Breast epithelium (tissue), 4 donors: ENCODE measurements around the gene LANCL3. TPM values are rescaled to one million over a fixed set of nuclear protein-coding genes. Genes with fewer than 3 reads are reported as not detected.

Source experiments
- DNase-seq, 2 donors: peaks; one replicate each; pipeline ENCODE4 v3.0.0-alpha.2; 2019; ENCODE audit warnings: low spot score in 2 of 2
- H3K27ac ChIP-seq, 2 donors: fragments of 200-600 bp; sonication (generic) in 1 of 2; one replicate each; pipeline ENCODE4 v1.5.1; 2016 to 2019; ENCODE audit warnings: mild to moderate bottlenecking in 1 of 2
- H3K27me3 ChIP-seq, 2 donors: fragments of 200-600 bp; sonication (generic) in 1 of 2; one replicate each; pipeline versions ENCODE4 v1.5.1 to v1.6.0; 2017 to 2019; ENCODE audit warnings: control low read depth in 1 of 2, mild to moderate bottlenecking in 1 of 2
- H3K36me3 ChIP-seq: fragments of 200-600 bp; one replicate; pipeline ENCODE4 v1.5.1; 2019
- H3K4me1 ChIP-seq, 2 donors: fragments of 200-600 bp; sonication (generic); one replicate each; pipeline ENCODE4 v1.5.1; 2016 to 2019; ENCODE audit warnings: control low read depth in 1 of 2
- H3K4me3 ChIP-seq, 3 donors: fragments of 200-600 bp; sonication (generic); 1 replicate in 2 of 3; 2 replicates in 1 of 3; pipeline ENCODE4 v1.5.1; 2016 to 2019; ENCODE audit warnings: mild to moderate bottlenecking in 3 of 3, moderate library complexity in 2 of 3
- H3K9me3 ChIP-seq, 2 donors: fragments of 200-600 bp; sonication (generic) in 1 of 2; one replicate each; pipeline ENCODE4 v1.5.1; 2016 to 2019; ENCODE audit warnings: control low read depth in 1 of 2
- POLR2A ChIP-seq: fragments of 450-650 bp; IDR thresholded peaks from one replicate; pipeline ENCODE4 v1.6.1; 2016; ENCODE audit warnings: antibody characterized with exemption, mild to moderate bottlenecking, moderate library complexity
- POLR2AphosphoS5 ChIP-seq, 3 donors: sonication (generic); formaldehyde crosslinking; IDR thresholded peaks; one replicate each; pipeline ENCODE4 v1.6.1; 2017; ENCODE audit warnings: antibody characterized with exemption in 3 of 3
- intact Hi-C: fragments of 100-400 bp; cut with DNase I; formaldehyde crosslinking; loops from one replicate; pipeline ENCODE4 v1.15.1; 2023; ENCODE audit warnings: low total_unique reads
- total RNA-seq, 3 donors: library from RNA; depleted of rRNA; stranded (reverse); fragments of >200 nt; gene quantifications; one replicate each; pipeline ENCODE4 v1.1.0, GENCODE V29; 2016
- TF ChIP-seq, protein P1 (sequence below), 3 donors: fragments of 450-650 bp; IDR thresholded peaks; one replicate each; pipeline ENCODE4 v1.5.1; 2016 to 2017; ENCODE audit warnings: antibody characterized with exemption in 3 of 3, mild to moderate bottlenecking in 3 of 3, moderate library complexity in 3 of 3

The LANCL3 gene
- total RNA-seq, 3 donors from 2014 or later: 0.16 to 0.59 (median 0.33) TPM

DNA sequence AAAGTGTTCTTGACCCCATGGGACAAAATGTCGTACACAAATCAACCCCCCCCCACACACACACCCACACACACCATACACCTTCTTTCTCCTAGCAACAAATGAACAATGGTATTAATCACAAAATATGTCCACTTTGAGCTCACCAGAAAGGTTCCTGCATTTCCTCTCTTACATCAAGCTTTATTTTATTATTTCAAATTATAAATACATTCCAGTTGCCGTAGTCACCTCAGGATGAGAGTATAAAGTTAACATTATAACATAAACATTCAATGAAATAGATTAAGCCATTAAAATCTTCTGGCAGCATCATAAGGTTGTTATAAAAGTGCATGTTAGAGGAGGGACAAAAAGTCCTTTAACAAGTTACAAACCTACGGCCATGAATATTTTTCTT is 121.5 kb downstream of the LANCL3 start:
- Histone ChIP-seq H3K9me3 (no peaks in the 10 kb centered on the region), H3K4me3 (no peak overlapping the region), H3K27me3 (peaks cover 0 to 36% of the 10 kb centered on the region in 2 donors), H3K4me1 (no peaks in the 10 kb centered on the region), H3K36me3 (no peaks in the 10 kb centered on the region), H3K27ac (no peak overlapping the region)
- intact Hi-C loops: no loop called here
- DNase-seq: no peak
- TF ChIP-seq POLR2AphosphoS5 (IDR thresholded peaks at IDR 0.05): no peak
- TF ChIP-seq POLR2A: no peak
- TF ChIP-seq, protein P1, sequence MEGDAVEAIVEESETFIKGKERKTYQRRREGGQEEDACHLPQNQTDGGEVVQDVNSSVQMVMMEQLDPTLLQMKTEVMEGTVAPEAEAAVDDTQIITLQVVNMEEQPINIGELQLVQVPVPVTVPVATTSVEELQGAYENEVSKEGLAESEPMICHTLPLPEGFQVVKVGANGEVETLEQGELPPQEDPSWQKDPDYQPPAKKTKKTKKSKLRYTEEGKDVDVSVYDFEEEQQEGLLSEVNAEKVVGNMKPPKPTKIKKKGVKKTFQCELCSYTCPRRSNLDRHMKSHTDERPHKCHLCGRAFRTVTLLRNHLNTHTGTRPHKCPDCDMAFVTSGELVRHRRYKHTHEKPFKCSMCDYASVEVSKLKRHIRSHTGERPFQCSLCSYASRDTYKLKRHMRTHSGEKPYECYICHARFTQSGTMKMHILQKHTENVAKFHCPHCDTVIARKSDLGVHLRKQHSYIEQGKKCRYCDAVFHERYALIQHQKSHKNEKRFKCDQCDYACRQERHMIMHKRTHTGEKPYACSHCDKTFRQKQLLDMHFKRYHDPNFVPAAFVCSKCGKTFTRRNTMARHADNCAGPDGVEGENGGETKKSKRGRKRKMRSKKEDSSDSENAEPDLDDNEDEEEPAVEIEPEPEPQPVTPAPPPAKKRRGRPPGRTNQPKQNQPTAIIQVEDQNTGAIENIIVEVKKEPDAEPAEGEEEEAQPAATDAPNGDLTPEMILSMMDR (IDR thresholded peaks at IDR 0.05): no peak

GRCh38 chrX:37697169-37697760 is 125.8 kb downstream of the LANCL3 start:
- Histone ChIP-seq H3K36me3 (no peaks in the 10 kb centered on the region), H3K27ac (no peak overlapping the region), H3K4me1 (no peaks in the 10 kb centered on the region), H3K9me3 (no peaks in the 10 kb centered on the region), H3K27me3 (peaks cover 0 to 44% of the 10 kb centered on the region in 2 donors), H3K4me3 (no peak overlapping the region)
- intact Hi-C loops: no loop called here
- no peak for DNase-seq
- no peak for TF ChIP-seq POLR2A
- TF ChIP-seq, protein P1 (IDR thresholded peaks at IDR 0.05): no peak
- TF ChIP-seq POLR2AphosphoS5 (IDR thresholded peaks at IDR 0.05): no peak

DNA sequence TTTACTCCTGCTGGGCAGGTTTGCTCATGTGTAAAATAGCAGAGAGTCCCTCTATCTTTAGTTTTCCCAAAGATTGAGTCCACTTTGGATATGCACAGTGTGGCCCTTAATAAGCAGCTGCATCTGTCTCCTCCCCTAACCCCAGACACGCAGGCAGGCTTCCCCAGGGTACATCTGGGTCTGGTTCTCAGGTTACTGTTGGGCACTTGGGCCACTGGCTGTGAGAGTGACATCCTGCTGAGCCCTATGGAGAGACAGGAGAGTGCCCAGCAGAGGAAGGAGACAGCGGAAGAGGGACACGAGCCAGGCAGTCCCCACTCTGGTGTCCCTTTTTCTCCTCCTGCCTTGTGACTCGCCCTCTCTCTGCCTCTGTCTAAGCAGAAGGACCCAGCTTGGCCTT is 130.1 kb downstream of the LANCL3 start:
- intact Hi-C loops: no loop called here
- H3K4me3 ChIP-seq: no peak overlapping the region
- H3K36me3 ChIP-seq: no peaks in the 10 kb centered on the region
- H3K4me1 ChIP-seq: no peaks in the 10 kb centered on the region
- no peak for TF ChIP-seq POLR2A
- TF ChIP-seq, protein P1 (IDR thresholded peaks at IDR 0.05): no peak
- TF ChIP-seq POLR2AphosphoS5 (IDR thresholded peaks at IDR 0.05): no peak
- no peak overlapping the region for H3K27ac ChIP-seq
- H3K9me3 ChIP-seq: no peaks in the 10 kb centered on the region
- no peak for DNase-seq
- H3K27me3 ChIP-seq: peaks cover 0 to 26% of the 10 kb centered on the region in 2 donors

DNA sequence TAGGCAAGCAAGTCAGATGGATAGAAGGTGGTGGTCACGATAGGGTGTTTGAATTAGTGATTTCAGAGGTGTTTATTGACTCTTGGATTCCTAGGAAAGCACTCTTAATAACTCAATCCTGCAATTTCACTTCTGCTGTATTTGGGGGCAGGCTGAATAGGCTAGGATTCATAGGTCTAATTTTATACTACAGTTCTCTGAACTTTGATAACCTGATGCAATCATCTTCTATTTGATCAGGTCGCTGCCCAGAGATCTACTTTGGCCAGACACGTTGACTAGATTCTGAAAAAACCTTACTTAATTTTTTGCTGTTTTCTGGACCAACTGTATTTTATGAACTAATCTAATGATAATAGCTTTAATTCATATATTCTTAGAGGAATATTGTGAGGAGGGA is 140.5 kb downstream of the LANCL3 start:
- no peaks in the 10 kb centered on the region for H3K4me1 ChIP-seq
- intact Hi-C loops: no loop called here
- DNase-seq: no peak
- no peaks in the 10 kb centered on the region for H3K9me3 ChIP-seq
- TF ChIP-seq POLR2AphosphoS5 (IDR thresholded peaks at IDR 0.05): no peak
- no peak for TF ChIP-seq POLR2A
- TF ChIP-seq, protein P1 (IDR thresholded peaks at IDR 0.05): no peak
- H3K27me3 ChIP-seq: peaks cover 0 to 26% of the 10 kb centered on the region in 2 donors
- no peak overlapping the region for H3K27ac ChIP-seq
- no peaks in the 10 kb centered on the region for H3K36me3 ChIP-seq
- H3K4me3 ChIP-seq: no peak overlapping the region

GRCh38 chrX:37712458-37712857 is 141.0 kb downstream of the LANCL3 start:
- DNase-seq: no peak
- H3K27ac ChIP-seq: no peak overlapping the region
- H3K4me1 ChIP-seq: no peaks in the 10 kb centered on the region
- no peaks in the 10 kb centered on the region for H3K36me3 ChIP-seq
- TF ChIP-seq POLR2A (no peak), POLR2AphosphoS5 (IDR thresholded peaks at IDR 0.05) (no peak)
- TF ChIP-seq, protein P1 (IDR thresholded peaks at IDR 0.05): no peak
- H3K9me3 ChIP-seq: no peaks in the 10 kb centered on the region
- intact Hi-C loops: no loop called here
- peaks cover 0 to 26% of the 10 kb centered on the region in 2 donors for H3K27me3 ChIP-seq
- no peak overlapping the region for H3K4me3 ChIP-seq
